Measurements from ENCODE around the gene PRKRIP1. TPM values are rescaled to one million over a fixed set of nuclear protein-coding genes. Genes with fewer than 3 reads are reported as not detected.

PRKRIP1 gene
- total RNA-seq, 1 donor from 2014 or later: 30.1 TPM

DNA sequence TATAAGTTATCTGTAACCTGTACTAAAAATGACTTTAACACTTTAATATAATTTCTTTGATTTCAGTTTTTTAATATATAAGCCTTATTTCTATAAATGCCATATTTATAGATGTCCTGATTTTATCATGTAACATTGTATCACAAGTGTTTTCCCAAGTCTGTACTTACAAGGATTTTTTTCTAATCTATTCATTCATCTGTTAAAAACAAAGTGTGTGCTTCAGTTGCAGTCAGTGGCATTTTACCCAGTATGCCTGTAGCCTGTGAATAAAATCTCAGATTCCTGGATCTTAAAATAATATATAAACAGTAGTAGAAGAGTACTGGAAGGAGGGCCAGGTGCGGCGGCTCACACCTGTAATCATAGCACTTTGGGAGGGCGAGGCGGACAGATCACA is 17.4 kb downstream of the PRKRIP1 start:
- Mint-ChIP-seq H3K4me3 (ENCODE audit: unreplicated experiment) (no peak overlapping the region), H3K36me3 (ENCODE audit: unreplicated experiment) (peaks cover 50% of the 10 kb centered on the region), H3K9me3 (ENCODE audit: unreplicated experiment) (peaks cover 6% of the 10 kb centered on the region), H3K27ac (ENCODE audit: unreplicated experiment) (no peak overlapping the region), H3K27me3 (ENCODE audit: unreplicated experiment) (no peaks in the 10 kb centered on the region), H3K4me1 (ENCODE audit: unreplicated experiment) (no peaks in the 10 kb centered on the region)
- TF ChIP-seq, protein P1, sequence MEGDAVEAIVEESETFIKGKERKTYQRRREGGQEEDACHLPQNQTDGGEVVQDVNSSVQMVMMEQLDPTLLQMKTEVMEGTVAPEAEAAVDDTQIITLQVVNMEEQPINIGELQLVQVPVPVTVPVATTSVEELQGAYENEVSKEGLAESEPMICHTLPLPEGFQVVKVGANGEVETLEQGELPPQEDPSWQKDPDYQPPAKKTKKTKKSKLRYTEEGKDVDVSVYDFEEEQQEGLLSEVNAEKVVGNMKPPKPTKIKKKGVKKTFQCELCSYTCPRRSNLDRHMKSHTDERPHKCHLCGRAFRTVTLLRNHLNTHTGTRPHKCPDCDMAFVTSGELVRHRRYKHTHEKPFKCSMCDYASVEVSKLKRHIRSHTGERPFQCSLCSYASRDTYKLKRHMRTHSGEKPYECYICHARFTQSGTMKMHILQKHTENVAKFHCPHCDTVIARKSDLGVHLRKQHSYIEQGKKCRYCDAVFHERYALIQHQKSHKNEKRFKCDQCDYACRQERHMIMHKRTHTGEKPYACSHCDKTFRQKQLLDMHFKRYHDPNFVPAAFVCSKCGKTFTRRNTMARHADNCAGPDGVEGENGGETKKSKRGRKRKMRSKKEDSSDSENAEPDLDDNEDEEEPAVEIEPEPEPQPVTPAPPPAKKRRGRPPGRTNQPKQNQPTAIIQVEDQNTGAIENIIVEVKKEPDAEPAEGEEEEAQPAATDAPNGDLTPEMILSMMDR (IDR thresholded peaks at IDR 0.05): no peak
- no peak for DNase-seq (ENCODE audit: extremely low spot score, unreplicated experiment)

DNA sequence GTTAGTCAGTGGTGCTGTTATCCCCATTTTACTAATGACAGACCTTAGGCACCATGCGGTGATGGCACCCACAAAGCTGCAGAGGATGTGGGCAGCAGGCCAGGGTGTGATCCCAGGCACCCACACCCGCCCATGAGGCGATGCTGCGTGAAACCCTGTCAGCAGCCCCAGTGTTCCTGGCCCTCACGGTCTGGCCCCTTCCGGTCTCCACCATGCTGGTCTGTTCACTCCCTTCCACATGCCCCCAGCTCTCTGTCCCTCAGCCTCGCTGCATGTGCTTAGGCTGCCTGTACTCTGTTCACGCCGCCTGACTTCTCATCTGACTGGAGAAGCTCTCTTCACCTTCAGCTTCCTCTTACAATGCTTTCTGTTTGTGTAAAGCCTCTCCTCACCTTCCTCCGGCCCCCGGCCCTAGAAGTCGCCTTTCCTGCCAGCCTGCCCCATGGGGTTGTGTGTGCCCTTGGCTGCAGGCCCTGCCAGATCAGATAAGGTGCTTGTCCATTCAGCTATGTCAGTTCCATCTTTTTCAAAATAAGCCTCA is 19.6 kb downstream of the PRKRIP1 start:
- no peak for DNase-seq (ENCODE audit: extremely low spot score, unreplicated experiment)
- H3K4me1 Mint-ChIP-seq (ENCODE audit: unreplicated experiment): no peaks in the 10 kb centered on the region
- H3K27me3 Mint-ChIP-seq (ENCODE audit: unreplicated experiment): no peaks in the 10 kb centered on the region
- TF ChIP-seq, protein P1 (IDR thresholded peaks at IDR 0.05): no peak
- H3K36me3 Mint-ChIP-seq (ENCODE audit: unreplicated experiment): peaks cover 43% of the 10 kb centered on the region
- no peak overlapping the region for H3K4me3 Mint-ChIP-seq (ENCODE audit: unreplicated experiment)
- H3K27ac Mint-ChIP-seq (ENCODE audit: unreplicated experiment): no peak overlapping the region
- no peaks in the 10 kb centered on the region for H3K9me3 Mint-ChIP-seq (ENCODE audit: unreplicated experiment)

DNA sequence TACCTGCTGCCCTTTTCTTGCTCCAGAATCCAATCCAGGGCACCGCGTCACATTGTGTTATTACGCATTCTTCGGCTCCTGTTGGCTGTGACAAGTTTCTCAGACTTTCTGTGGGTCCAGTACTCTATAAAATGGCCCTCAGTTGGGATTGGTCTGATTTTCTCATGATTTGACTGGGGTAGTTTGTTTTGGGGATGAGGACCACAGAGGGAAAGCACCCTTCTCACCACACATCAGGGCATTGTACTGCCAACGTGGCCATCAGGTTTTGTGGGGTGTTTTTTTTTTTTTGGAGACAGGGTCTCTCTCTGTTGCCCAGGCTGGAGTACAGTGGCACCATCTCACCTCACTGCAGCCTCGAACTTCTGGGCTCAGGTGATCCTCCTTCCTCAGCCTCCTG is 20.2 kb downstream of the PRKRIP1 start:
- Mint-ChIP-seq H3K4me3 (ENCODE audit: unreplicated experiment) (no peak overlapping the region), H3K9me3 (ENCODE audit: unreplicated experiment) (no peaks in the 10 kb centered on the region), H3K4me1 (ENCODE audit: unreplicated experiment) (no peaks in the 10 kb centered on the region), H3K27me3 (ENCODE audit: unreplicated experiment) (no peaks in the 10 kb centered on the region), H3K36me3 (ENCODE audit: unreplicated experiment) (peaks cover 46% of the 10 kb centered on the region), H3K27ac (ENCODE audit: unreplicated experiment) (no peak overlapping the region)
- TF ChIP-seq, protein P1 (IDR thresholded peaks at IDR 0.05): no peak
- DNase-seq (ENCODE audit: extremely low spot score, unreplicated experiment): no peak

DNA sequence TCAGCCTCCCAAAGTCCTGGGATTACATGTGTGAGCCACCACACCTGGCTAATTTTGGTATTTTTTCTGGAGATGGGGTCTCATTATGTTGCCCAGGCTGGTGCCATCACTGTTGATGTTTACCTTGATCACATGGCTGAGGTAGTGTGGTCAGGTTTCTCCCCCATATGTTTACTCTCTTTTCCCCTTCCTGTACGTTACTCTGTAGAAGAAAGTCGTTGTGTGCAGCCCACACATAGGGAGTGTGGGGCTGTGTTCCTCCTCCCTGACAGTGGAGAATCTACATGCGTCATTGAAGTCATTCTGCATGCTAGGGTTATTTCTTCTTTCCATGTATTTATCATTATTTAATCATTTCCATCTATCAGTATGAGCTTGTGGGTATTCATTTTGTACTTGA is 20.9 kb downstream of the PRKRIP1 start:
- Mint-ChIP-seq H3K27me3 (ENCODE audit: unreplicated experiment) (no peaks in the 10 kb centered on the region), H3K36me3 (ENCODE audit: unreplicated experiment) (peaks cover 45% of the 10 kb centered on the region), H3K4me1 (ENCODE audit: unreplicated experiment) (no peaks in the 10 kb centered on the region), H3K4me3 (ENCODE audit: unreplicated experiment) (no peak overlapping the region), H3K27ac (ENCODE audit: unreplicated experiment) (no peak overlapping the region), H3K9me3 (ENCODE audit: unreplicated experiment) (no peaks in the 10 kb centered on the region)
- TF ChIP-seq, protein P1 (IDR thresholded peaks at IDR 0.05): no peak
- DNase-seq (ENCODE audit: extremely low spot score, unreplicated experiment): no peak

DNA sequence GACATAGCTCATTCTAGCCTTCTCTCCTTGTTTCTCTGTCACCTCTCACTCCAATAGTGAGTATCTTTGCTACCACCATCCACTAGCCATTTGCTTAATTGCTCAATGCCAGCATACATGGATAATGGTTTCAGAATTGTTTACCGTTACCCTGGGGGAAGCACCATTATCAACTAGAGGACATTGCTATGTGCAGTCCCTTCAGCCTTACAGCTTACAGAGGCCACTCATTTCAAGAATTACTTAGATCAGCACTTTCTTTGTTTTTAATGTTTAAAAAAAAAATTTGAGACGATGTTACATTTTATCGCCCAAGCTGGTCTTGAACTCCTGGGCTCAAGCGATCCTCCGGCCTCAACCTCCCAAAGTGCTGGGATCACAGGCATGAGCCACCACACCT is 22.4 kb downstream of the PRKRIP1 start:
- Mint-ChIP-seq H3K27me3 (ENCODE audit: unreplicated experiment) (no peaks in the 10 kb centered on the region), H3K4me3 (ENCODE audit: unreplicated experiment) (no peak overlapping the region), H3K36me3 (ENCODE audit: unreplicated experiment) (peaks cover 45% of the 10 kb centered on the region), H3K4me1 (ENCODE audit: unreplicated experiment) (no peaks in the 10 kb centered on the region), H3K27ac (ENCODE audit: unreplicated experiment) (no peak overlapping the region), H3K9me3 (ENCODE audit: unreplicated experiment) (no peaks in the 10 kb centered on the region)
- TF ChIP-seq, protein P1 (IDR thresholded peaks at IDR 0.05): no peak
- no peak for DNase-seq (ENCODE audit: extremely low spot score, unreplicated experiment)

Data from osteocyte (in vitro differentiated cells).